HepG2 (cell line): ENCODE data around the gene XPC. TPM values are rescaled to one million over a fixed set of nuclear protein-coding genes. Genes with fewer than 3 reads are reported as not detected.

Source experiments
- ATM ChIP-seq: fragments of 450-650 bp; IDR thresholded peaks from 2 replicates; pipeline ENCODE4 v1.7.1; 2017; ENCODE audit warnings: mild to moderate bottlenecking, borderline replicate concordance
- CBX5 ChIP-seq: sonication (generic); formaldehyde crosslinking; IDR thresholded peaks from 2 replicates; pipeline ENCODE4 v1.4.0; 2020; ENCODE audit warnings: missing genetic modification reagents, borderline replicate concordance
- GATAD1 ChIP-seq: IDR thresholded peaks from 2 replicates; pipeline ENCODE4 v1.6.1; 2016; ENCODE audit warnings: missing genetic modification reagents, missing compliant biosample characterization
- KDM3A ChIP-seq: IDR thresholded peaks from 2 replicates; pipeline ENCODE4 v1.6.1; 2018; ENCODE audit warnings: low read depth, missing compliant biosample characterization
- KDM5B ChIP-seq: sonication (generic); formaldehyde crosslinking; IDR thresholded peaks from 2 replicates; pipeline ENCODE4 v1.4.0; 2020; ENCODE audit warnings: missing genetic modification reagents, mild to moderate bottlenecking, borderline replicate concordance
- MEIS2 ChIP-seq: sonication (generic); formaldehyde crosslinking; IDR thresholded peaks from 2 replicates; pipeline ENCODE4 v1.9.0; 2021; ENCODE audit warnings: mild to moderate bottlenecking, missing genetic modification reagents
- NPAS2 ChIP-seq: sonication (generic); formaldehyde crosslinking; IDR thresholded peaks from 2 replicates; pipeline ENCODE4 v1.8.0; 2022; ENCODE audit warnings: mild to moderate bottlenecking, missing genetic modification reagents, borderline replicate concordance
- ONECUT2 ChIP-seq: sonication (generic); formaldehyde crosslinking; IDR thresholded peaks from 2 replicates; pipeline ENCODE4 v1.4.0; 2020; ENCODE audit warnings: missing genetic modification reagents
- RBFOX2 ChIP-seq: fragments of 200-400 bp; formaldehyde crosslinking; IDR thresholded peaks from 2 replicates; pipeline ENCODE4 v1.6.1; 2017; ENCODE audit warnings: low read depth, mild to moderate bottlenecking, low read length
- SATB2 ChIP-seq: sonication (generic); formaldehyde crosslinking; IDR thresholded peaks from 2 replicates; pipeline ENCODE4 v1.5.0; 2020; ENCODE audit warnings: missing genetic modification reagents
- SCMH1 ChIP-seq: sonication (generic); formaldehyde crosslinking; IDR thresholded peaks from 2 replicates; pipeline ENCODE4 v1.9.0; 2021; ENCODE audit warnings: missing genetic modification reagents, mild to moderate bottlenecking, borderline replicate concordance
- SRF ChIP-seq: IDR thresholded peaks from 2 replicates; pipeline ENCODE4 v1.6.1; 2011; ENCODE audit warnings: mild to moderate bottlenecking, low read depth, low read length, moderate library complexity
- WIZ ChIP-seq: sonication (generic); formaldehyde crosslinking; IDR thresholded peaks from 2 replicates; pipeline ENCODE4 v1.5.1; 2020; ENCODE audit warnings: mild to moderate bottlenecking, missing genetic modification reagents
- YEATS2 ChIP-seq: sonication (generic); formaldehyde crosslinking; IDR thresholded peaks from 2 replicates; pipeline ENCODE4 v1.4.0; 2020; ENCODE audit warnings: missing genetic modification reagents, borderline replicate concordance
- ZBTB38 ChIP-seq: sonication (generic); formaldehyde crosslinking; IDR thresholded peaks from 2 replicates; pipeline ENCODE4 v1.5.1; 2020; ENCODE audit warnings: mild to moderate bottlenecking, missing genetic modification reagents
- ZNF3 ChIP-seq: IDR thresholded peaks from 2 replicates; pipeline ENCODE4 v1.7.0; 2017; ENCODE audit warnings: inconsistent platforms
- ZNF572 ChIP-seq: sonication (generic); formaldehyde crosslinking; IDR thresholded peaks from 2 replicates; pipeline ENCODE4 v1.5.1; 2020; ENCODE audit warnings: mild to moderate bottlenecking, missing genetic modification reagents
- ZNF672 ChIP-seq: sonication (generic); formaldehyde crosslinking; IDR thresholded peaks from 2 replicates; pipeline ENCODE4 v1.8.1; 2022; ENCODE audit warnings: missing genetic modification reagents
- ZNF790 ChIP-seq: sonication (generic); formaldehyde crosslinking; IDR thresholded peaks from 2 replicates; pipeline ENCODE4 v1.8.0; 2022; ENCODE audit warnings: missing genetic modification reagents, mild to moderate bottlenecking, borderline replicate concordance
- ZSCAN20 ChIP-seq: sonication (generic); formaldehyde crosslinking; IDR thresholded peaks from 2 replicates; pipeline ENCODE4 v1.4.0; 2020; ENCODE audit warnings: missing genetic modification reagents, mild to moderate bottlenecking, borderline replicate concordance
- polyA plus RNA-seq, 8 experiments: library from polyadenylated mRNA; depleted of rRNA in 3 of 8; stranded (reverse) in 7 of 8; unstranded in 1 of 8; fragments of >200 nt; fragmentation: Illumina TruSeq in 4 of 8; extraction: Trizol in 4 of 8; gene quantifications; 2 replicates each; pipeline versions ENCODE4 v1.2.1 to v1.2.3, GENCODE V29; 2011 to 2016; ENCODE audit warnings: low read depth in 4 of 8, missing spikeins in 1 of 8, mixed read lengths in 1 of 8; ENCODE audit not compliant: insufficient read depth in 1 of 8
- total RNA-seq, 5 experiments: library from RNA; depleted of rRNA; stranded (reverse); fragments of >200 nt; fragmentation: Illumina TruSeq; extraction: Trizol; gene quantifications; 2 replicates each; pipeline ENCODE4 v1.2.3, GENCODE V29; 2016; ENCODE audit warnings: low read depth in 1 of 5
- TF ChIP-seq, protein P1 (sequence below): sonication (generic); formaldehyde crosslinking; IDR thresholded peaks from 2 replicates; pipeline ENCODE4 v1.4.0; 2020; ENCODE audit warnings: mild to moderate bottlenecking, missing genetic modification reagents
- TF ChIP-seq, protein P2 (sequence below): sonication (generic); formaldehyde crosslinking; IDR thresholded peaks from 2 replicates; pipeline ENCODE4 v1.8.1; 2022; ENCODE audit warnings: low read depth, mild to moderate bottlenecking, missing genetic modification reagents
- TF ChIP-seq, protein P3 (sequence below): sonication (generic); formaldehyde crosslinking; IDR thresholded peaks from 2 replicates; pipeline ENCODE4 v1.4.0; 2020; ENCODE audit warnings: missing genetic modification reagents
- TF ChIP-seq, protein P4 (sequence below): sonication (generic); formaldehyde crosslinking; IDR thresholded peaks from 2 replicates; pipeline ENCODE4 v1.8.1; 2023; ENCODE audit warnings: mild to moderate bottlenecking, inconsistent platforms, moderate library complexity, missing genetic modification reagents, borderline replicate concordance
- TF ChIP-seq, protein P5 (sequence below): sonication (generic); formaldehyde crosslinking; IDR thresholded peaks from 2 replicates; pipeline ENCODE4 v1.8.0; 2022; ENCODE audit warnings: mild to moderate bottlenecking, missing genetic modification reagents; ENCODE audit not compliant: insufficient replicate concordance

Gene XPC
- total and polyA plus RNA-seq, 2 of the 13 experiments (the other 11 are each of a cell fraction or from before 2014, with no cell fraction given) = 9.4 to 24.1 TPM

DNA sequence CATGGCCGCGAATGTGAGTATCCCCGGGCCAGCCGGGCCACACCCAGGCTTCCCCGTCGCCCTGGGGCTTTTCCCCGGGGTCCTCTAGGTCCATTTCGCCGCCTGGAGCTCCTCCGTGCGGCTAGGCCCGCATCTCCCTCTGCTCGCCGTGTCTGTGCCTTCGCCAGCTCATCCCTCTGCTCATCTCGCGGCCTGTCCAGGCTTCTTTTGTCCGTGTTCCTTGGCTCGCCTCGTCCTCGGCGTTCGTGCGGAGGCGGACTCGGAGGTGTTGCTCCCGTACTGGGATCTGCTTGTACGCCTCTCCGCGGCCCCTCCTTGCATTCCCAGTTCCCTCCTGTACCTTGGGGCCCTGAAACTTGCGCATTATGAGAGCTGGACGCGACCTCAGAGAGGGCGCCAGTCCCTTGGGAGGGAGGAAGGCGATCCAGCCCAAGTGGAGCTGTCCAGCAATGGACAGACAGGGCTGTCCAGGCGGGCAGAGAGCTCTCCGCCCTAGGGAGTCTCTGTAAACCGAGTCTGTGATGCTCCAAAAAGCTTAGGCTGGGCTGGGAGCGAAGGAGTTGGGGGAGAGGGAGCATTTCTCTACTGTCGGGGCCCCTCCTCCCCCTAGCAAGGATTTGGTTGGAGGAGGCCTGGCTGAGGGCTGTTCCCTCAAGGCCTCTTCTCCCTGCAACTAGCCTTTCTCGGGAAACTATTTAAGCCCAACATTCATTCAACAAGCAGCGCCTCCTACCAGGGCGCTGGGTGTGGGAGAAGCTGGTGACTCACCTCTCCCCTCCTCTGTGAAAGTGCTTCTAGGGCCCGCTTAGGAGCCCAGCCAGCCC is 53.0 kb downstream of the XPC start (continued):
- TF ChIP-seq GATAD1 (CRISPR knock-in tag) (peak; percentile 52; the same call in 1 of the 2 replicates), ATM (no peak), ZSCAN20 (no peak), KDM5B (no peak), RBFOX2 (no peak), SRF (no peak), WIZ (peak; percentile 56; the same call in 1 of the 2 replicates), ZNF672 (CRISPR knock-in tag) (no peak), ZNF572 (CRISPR knock-in tag) (no peak), ZBTB38 (CRISPR knock-in tag) (no peak), ZNF790 (no peak), ZNF3 (CRISPR knock-in tag) (peak; percentile 96), SCMH1 (CRISPR knock-in tag) (no peak), NPAS2 (CRISPR knock-in tag) (no peak; the same call in 1 of the 2 replicates), YEATS2 (no peak), CBX5 (CRISPR knock-in tag) (no peak), SATB2 (CRISPR knock-in tag) (peak; percentile 33; the same call in 1 of the 2 replicates), KDM3A (CRISPR knock-in tag) (no peak), MEIS2 (CRISPR knock-in tag) (no peak; the same call in 1 of the 2 replicates), ONECUT2 (CRISPR knock-in tag) (no peak)
- TF ChIP-seq, protein P1, sequence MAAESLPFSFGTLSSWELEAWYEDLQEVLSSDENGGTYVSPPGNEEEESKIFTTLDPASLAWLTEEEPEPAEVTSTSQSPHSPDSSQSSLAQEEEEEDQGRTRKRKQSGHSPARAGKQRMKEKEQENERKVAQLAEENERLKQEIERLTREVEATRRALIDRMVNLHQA (CRISPR knock-in tag) = no peak
- TF ChIP-seq, protein P2, sequence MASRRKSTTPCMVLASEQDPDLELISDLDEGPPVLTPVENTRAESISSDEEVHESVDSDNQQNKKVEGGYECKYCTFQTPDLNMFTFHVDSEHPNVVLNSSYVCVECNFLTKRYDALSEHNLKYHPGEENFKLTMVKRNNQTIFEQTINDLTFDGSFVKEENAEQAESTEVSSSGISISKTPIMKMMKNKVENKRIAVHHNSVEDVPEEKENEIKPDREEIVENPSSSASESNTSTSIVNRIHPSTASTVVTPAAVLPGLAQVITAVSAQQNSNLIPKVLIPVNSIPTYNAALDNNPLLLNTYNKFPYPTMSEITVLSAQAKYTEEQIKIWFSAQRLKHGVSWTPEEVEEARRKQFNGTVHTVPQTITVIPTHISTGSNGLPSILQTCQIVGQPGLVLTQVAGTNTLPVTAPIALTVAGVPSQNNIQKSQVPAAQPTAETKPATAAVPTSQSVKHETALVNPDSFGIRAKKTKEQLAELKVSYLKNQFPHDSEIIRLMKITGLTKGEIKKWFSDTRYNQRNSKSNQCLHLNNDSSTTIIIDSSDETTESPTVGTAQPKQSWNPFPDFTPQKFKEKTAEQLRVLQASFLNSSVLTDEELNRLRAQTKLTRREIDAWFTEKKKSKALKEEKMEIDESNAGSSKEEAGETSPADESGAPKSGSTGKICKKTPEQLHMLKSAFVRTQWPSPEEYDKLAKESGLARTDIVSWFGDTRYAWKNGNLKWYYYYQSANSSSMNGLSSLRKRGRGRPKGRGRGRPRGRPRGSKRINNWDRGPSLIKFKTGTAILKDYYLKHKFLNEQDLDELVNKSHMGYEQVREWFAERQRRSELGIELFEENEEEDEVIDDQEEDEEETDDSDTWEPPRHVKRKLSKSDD = no peak
- TF ChIP-seq, protein P3, sequence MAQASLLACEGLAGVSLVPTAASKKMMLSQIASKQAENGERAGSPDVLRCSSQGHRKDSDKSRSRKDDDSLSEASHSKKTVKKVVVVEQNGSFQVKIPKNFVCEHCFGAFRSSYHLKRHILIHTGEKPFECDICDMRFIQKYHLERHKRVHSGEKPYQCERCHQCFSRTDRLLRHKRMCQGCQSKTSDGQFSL (CRISPR knock-in tag) = no peak
- TF ChIP-seq, protein P4, sequence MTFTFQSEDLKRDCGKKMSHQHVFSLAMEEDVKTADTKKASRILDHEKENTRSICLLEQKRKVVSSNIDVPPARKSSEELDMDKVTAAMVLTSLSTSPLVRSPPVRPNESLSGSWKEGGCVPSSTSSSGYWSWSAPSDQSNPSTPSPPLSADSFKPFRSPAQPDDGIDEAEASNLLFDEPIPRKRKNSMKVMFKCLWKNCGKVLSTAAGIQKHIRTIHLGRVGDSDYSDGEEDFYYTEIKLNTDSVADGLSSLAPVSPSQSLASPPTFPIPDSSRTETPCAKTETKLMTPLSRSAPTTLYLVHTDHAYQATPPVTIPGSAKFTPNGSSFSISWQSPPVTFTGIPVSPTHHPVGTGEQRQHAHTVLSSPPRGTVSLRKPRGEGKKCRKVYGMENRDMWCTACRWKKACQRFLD = 0 out of 2 replicates have a peak, but pooled peaks have one; percentile 33
- TF ChIP-seq, protein P5, sequence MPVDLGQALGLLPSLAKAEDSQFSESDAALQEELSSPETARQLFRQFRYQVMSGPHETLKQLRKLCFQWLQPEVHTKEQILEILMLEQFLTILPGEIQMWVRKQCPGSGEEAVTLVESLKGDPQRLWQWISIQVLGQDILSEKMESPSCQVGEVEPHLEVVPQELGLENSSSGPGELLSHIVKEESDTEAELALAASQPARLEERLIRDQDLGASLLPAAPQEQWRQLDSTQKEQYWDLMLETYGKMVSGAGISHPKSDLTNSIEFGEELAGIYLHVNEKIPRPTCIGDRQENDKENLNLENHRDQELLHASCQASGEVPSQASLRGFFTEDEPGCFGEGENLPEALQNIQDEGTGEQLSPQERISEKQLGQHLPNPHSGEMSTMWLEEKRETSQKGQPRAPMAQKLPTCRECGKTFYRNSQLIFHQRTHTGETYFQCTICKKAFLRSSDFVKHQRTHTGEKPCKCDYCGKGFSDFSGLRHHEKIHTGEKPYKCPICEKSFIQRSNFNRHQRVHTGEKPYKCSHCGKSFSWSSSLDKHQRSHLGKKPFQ = no peak
